Limb (tissue), 2 donors: Measurements from ENCODE around the gene C4orf46.
"Not testable (repeated sequence)": the region's sequence is repeated elsewhere in the genome, so short reads cannot be mapped to it uniquely, and the experiment has no call there.

Experiments used
- DNase-seq, 2 donors: peaks; one replicate each; pipeline ENCODE4 v3.0.0-alpha.2; 2016; ENCODE audit errors: extremely low spot score in 2 of 2

Gene C4orf46

GRCh38 chr4:158671665-158671914 is at the start of gene C4orf46:
Gene C4orf46, minus strand, starts transcription at chr4:158671887. Its CDS starts 86 bp downstream, at chr4:158671801.
- DNase-seq: no peak

DNA sequence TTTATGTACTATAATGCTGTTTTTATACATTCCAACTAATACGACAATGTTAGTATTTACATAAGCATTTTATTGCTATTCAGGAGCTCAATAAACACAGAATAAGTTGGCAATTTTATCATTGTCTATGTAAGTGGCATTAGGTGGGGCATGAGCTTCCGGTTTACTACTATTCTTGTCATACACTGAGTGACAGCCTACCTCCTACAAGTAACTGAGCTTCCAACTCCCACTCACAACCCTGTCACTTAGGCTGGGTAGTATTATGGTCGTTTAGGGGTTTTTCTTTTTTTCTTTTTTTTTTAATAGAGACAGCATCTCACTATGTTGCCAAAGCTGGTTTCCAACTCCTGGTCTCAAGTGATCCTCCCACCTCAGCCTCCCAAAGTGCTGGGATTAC is 44.1 kb upstream of the C4orf46 start:
- no peak for DNase-seq

GRCh38 chr4:158714937-158715336 is 43.2 kb upstream of the C4orf46 start:
- DNase-seq: no peak

DNA sequence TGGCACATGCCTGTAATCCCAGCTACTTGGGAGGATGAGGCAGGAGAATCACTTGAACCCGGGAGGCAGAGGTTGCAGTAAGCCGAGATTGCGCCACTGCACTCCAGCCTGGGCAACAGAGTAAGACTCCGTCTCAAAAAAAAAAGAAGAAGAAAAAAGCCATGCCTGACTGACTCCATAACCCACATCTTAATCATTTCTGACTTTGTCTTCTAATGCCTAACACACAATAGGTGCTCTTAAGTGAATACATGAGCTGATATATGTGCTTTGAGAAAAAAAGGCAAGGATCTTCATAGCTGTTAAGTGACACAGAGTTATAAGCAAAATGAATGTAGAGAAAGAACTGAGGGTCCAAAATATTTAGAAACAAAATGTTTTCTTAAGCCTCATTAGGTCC is 40.9 kb upstream of the C4orf46 start:
- DNase-seq: not testable (repeated sequence)

GRCh38 chr4:158710814-158711213 is 39.1 kb upstream of the C4orf46 start:
- no peak for DNase-seq

- no peak for DNase-seq
Observed at GRCh38 chr4:158704274-158704673, 32.6 kb upstream of the C4orf46 start.

DNA sequence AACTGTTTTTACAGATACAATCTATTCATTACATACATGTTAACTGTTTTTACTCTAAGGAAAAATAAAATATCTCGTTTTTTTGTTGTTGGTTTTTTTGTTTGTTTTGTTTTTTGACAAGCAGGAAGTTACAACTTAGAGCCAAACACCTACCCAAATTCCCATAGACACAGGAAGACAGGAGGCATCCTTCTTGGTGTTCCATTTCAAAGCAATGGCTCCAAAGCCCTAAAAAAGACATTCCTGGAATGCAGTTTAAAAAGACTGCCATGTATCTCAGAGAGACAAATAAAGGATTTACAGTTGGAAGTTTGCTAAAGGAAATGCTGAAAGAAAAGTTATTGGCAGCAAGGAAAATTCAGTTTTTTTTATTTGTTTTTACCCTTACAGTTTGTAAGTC is 17.1 kb upstream of the C4orf46 start:
- no peak for DNase-seq

DNA sequence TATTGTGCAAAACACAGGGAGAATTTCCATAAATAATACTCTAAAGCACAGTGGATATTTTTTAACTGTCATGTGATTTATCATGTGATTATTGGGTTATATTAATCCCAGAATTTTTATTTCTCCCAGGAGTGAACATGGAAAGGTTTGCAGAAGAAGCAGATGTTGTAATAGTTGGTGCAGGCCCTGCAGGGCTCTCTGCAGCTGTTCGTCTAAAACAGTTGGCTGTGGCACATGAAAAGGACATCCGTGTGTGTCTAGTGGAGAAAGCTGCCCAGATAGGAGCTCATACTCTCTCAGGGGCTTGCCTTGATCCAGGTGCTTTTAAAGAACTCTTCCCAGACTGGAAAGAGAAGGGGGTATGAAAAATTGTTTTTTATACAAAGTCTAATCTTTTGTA is 10.4 kb upstream of the C4orf46 start:
- DNase-seq: peak in 1 of 2 donors; percentile 7

- no peak for DNase-seq
Observed at GRCh38 chr4:158681629-158682028, 9.9 kb upstream of the C4orf46 start.

DNA sequence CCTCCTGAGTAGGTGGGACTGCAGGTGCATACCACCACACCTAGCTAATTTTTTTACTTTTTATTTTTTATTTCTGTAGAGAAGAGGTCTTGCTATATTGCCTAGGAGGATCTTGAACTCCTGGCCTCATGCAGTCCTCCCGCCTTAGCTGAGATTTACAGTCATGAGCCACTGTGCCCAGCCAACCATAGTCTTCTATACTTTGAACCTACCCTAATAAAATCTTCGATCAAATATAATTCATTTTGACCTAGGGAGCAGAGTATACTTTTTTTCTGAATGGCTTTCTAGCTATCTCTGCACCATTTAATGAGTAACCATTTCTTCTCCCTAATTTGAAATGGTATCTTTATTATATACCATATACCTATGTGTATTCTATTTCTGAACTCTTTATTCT is 7.1 kb upstream of the C4orf46 start:
- no peak for DNase-seq

GRCh38 chr4:158676076-158676475 is 4.4 kb upstream of the C4orf46 start:
- no peak for DNase-seq

- DNase-seq: no peak
Observed at GRCh38 chr4:158673633-158674032, 1.9 kb upstream of the C4orf46 start.

- peak; percentile 99 for DNase-seq
Observed at GRCh38 chr4:158671915-158672806, 474 bp upstream of the C4orf46 start, which contains the start of gene ETFDH. Gene ETFDH, plus strand, starts transcription at chr4:158672296. Its CDS starts 161 bp downstream, at chr4:158672457.

- DNase-seq: peak; percentile 83
Observed at GRCh38 chr4:158670975-158671664, 567 bp downstream of the C4orf46 start.

DNA sequence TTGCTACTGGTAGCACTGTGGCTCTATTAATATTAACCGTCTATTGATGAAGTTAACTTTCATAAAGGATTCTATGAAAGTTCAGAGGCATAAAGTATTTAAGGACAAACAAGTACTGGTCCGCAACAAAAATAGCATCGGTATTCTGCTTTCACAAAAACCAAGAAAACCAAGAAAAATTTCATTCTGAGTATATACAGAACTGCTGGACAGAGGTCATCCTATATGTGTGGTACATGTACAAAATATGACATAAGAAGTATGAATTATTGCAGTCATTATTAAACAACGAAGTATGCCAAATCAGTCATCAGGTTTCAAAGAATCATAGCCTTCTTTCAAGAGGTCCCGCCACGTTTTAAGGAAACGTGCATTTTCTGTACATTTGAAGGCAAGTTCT is 2.4 kb downstream of the C4orf46 start:
- no peak for DNase-seq

GRCh38 chr4:158667651-158668198 is 4.0 kb downstream of the C4orf46 start:
- peak in 1 of 2 donors; percentile 11 for DNase-seq

- no peak for DNase-seq
Observed at GRCh38 chr4:158666892-158667291, 4.8 kb downstream of the C4orf46 start.

DNA sequence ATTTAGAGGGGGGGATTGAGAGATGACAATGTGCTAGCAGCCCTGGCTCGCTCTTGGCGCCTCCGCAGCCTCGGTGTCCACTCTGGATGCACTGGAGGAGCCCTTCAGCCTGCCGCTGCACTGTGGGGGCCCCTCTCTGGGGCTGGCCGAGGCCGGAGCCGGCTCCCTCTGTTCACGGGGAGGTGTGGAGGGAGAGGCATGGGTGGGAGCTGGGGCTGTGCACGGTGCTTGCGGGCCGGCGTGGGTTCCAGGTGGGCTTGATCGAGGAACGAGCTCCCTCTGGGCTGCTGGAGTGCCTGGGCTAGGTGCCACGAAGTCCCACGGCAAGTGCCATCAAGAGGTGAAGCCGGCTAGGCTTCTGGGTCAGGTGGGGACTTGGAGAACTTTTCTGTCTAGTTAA is 6.9 kb downstream of the C4orf46 start:
- no peak for DNase-seq

- not testable (repeated sequence) for DNase-seq
Observed at GRCh38 chr4:158663707-158664625, 7.7 kb downstream of the C4orf46 start.

GRCh38 chr4:158663255-158663654 is 8.4 kb downstream of the C4orf46 start:
- not testable (repeated sequence) for DNase-seq

DNA sequence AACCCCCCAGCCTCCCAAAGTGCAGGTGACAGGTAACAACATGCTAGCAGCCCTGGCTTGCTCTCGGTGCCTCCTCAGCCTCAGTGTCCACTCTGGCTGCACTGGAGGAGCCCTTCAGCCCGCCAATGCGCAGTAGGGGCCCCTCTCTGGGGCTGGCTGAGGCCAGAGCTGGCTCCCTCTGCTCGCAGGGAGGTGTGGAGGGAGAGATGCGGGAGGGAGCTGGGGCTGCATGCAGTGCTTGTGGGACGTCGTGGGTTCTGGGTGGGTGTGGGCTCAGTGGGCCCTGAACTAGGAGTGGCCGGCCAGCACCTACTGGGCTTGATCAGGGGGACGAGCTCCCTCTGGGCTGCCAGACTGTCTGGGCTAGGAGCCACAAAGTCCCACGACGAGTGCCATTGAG is 14.4 kb downstream of the C4orf46 start:
- no peak for DNase-seq
